PC-3 (cell line): ENCODE measurements around the gene ZNF490. TPM values are rescaled to one million over a fixed set of nuclear protein-coding genes. Genes with fewer than 3 reads are reported as not detected.

Experiments used
- ATAC-seq: fragments of 200-7000 bp; cut with Tn5 transposase; 2 replicates; pipeline ENCODE4 v1.9.1; 2020; ENCODE audit warnings: mild to moderate bottlenecking, moderate library complexity
- BruUV-seq: library from RNA; stranded (reverse); fragments of 400-500 nt; replicated peaks from 2 replicates; lab custom pipeline; 2021; lab: Mats Ljungman, UMichigan
- CTCF ChIA-PET: fragments of 300-600 bp; sonication (Branson Sonifier 250); formaldehyde crosslinking; loops from one replicate; lab custom pipeline; 2022; ENCODE audit warnings: antibody characterized with exemption; lab: Charles Lee
- POLR2A ChIA-PET: fragments of 300-600 bp; sonication (Branson Sonifier 250); formaldehyde crosslinking; loops from one replicate; lab custom pipeline; 2022; ENCODE audit warnings: antibody characterized with exemption; ENCODE audit not compliant: unreplicated experiment; lab: Charles Lee
- DNase-seq: peaks from one replicate; pipeline ENCODE4 v3.0.0-alpha.2; 2015
- H2AFZ ChIP-seq: fragments of 300-600 bp; sonication (generic); 2 replicates; pipeline ENCODE4 v1.6.0; 2016; ENCODE audit warnings: antibody characterized with exemption, low read length
- H3F3A ChIP-seq: fragments of 300-600 bp; sonication (generic); one replicate; pipeline ENCODE4 v1.6.0; 2017; ENCODE audit warnings: antibody characterized with exemption, low read length, control low read depth, mild to moderate bottlenecking; ENCODE audit not compliant: unreplicated experiment
- H3K27ac ChIP-seq: fragments of 300-600 bp; sonication (generic); 2 replicates; pipeline ENCODE4 v1.5.1; 2016; ENCODE audit warnings: mild to moderate bottlenecking, low read length
- H3K27me3 ChIP-seq: fragments of 300-600 bp; sonication (generic); 2 replicates; pipeline ENCODE4 v1.6.1; 2016; ENCODE audit warnings: low read length, mixed read lengths
- H3K36me3 ChIP-seq: fragments of 300-600 bp; sonication (generic); 2 replicates; pipeline ENCODE4 v1.6.1; 2016; ENCODE audit warnings: low read depth, mixed run types, low read length, mixed read lengths
- H3K4me1 ChIP-seq: fragments of 300-600 bp; sonication (generic); 2 replicates; pipeline ENCODE4 v1.5.1; 2016; ENCODE audit warnings: low read length; ENCODE audit not compliant: insufficient read depth
- H3K4me2 ChIP-seq: fragments of 300-600 bp; sonication (generic); 2 replicates; pipeline ENCODE4 v1.6.0; 2016; ENCODE audit warnings: low read length
- H3K4me3 ChIP-seq: fragments of 300-600 bp; sonication (generic); 2 replicates; pipeline ENCODE4 v1.5.1; 2016; ENCODE audit warnings: mild to moderate bottlenecking, low read length, mixed read lengths
- H3K79me2 ChIP-seq: fragments of 300-600 bp; sonication (generic); 2 replicates; pipeline ENCODE4 v1.6.1; 2017; ENCODE audit warnings: low read length, mixed read lengths
- H3K9ac ChIP-seq: fragments of 300-600 bp; sonication (generic); 2 replicates; pipeline ENCODE4 v1.6.0; 2016; ENCODE audit warnings: mild to moderate bottlenecking, low read length
- H3K9me2 ChIP-seq: fragments of 300-600 bp; sonication (generic); replicated peaks from 2 replicates; pipeline ENCODE4 v1.6.1; 2016; ENCODE audit warnings: mixed run types, low read length, mixed read lengths
- H3K9me3 ChIP-seq: fragments of 300-600 bp; sonication (generic); 2 replicates; pipeline ENCODE4 v1.6.1; 2016; ENCODE audit warnings: low read length, mixed read lengths
- H4K20me1 ChIP-seq: fragments of 300-600 bp; sonication (generic); 2 replicates; pipeline ENCODE4 v1.6.1; 2016; ENCODE audit warnings: low read length, mixed read lengths
- EZH2 ChIP-seq: fragments of 300-600 bp; sonication (generic); IDR thresholded peaks from one replicate; pipeline ENCODE4 v1.6.1; 2017; ENCODE audit warnings: antibody characterized with exemption, mild to moderate bottlenecking, low read length; ENCODE audit not compliant: unreplicated experiment
- EZH2phosphoT487 ChIP-seq: fragments of 300-600 bp; sonication (generic); IDR thresholded peaks from 2 replicates; pipeline ENCODE4 v1.6.1; 2018; ENCODE audit warnings: mild to moderate bottlenecking, antibody characterized with exemption, low read length, borderline replicate concordance
- intact Hi-C: fragments of 100-400 bp; cut with micrococcal nuclease; formaldehyde crosslinking; loops from 2 replicates; pipeline ENCODE4 v1.9.0; 2023
- total RNA-seq: library from RNA; depleted of rRNA; stranded (reverse); fragments of >200 nt; gene quantifications from 2 replicates; pipeline ENCODE4 v1.2.3, GENCODE V29; 2014
- TF ChIP-seq, protein P1 (sequence below): fragments of 300-600 bp; sonication (generic); conservative IDR thresholded peaks from 2 replicates; pipeline ENCODE4 v1.5.1; 2017; ENCODE audit warnings: antibody characterized with exemption, low read depth, mild to moderate bottlenecking, low read length

The ZNF490 gene
- total RNA-seq, 1 experiment from 2014 or later: 10.7 TPM

DNA sequence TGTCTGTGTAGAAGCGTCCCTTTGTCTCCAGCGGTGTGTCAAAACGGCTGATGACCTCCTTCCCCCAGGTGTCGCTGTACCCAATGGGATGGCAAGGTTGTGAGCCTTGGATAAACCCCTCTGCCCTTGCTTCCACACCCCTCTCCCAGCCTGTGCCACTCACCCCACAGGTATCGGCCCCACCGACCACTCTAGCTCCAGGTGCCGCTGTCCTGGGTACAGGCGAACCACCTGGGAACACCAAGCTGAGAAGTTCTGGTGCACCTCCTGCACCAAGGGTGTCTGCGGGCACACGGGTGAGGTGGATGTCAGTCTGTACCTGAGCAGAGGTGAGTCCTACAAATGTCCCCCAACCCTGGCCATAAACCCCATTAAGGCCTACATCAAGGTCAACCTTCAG lies 39.3 kb upstream of the ZNF490 start:
- no TSS peak for BruUV-seq
- 0 out of 2 replicates have a peak, but pooled peaks cover 3% of the 10 kb centered on the region for H3K36me3 ChIP-seq
- ChIA-PET CTCF (no interaction called here), POLR2A (no interaction called here)
- intact Hi-C loops: no loop called here
- no peaks in the 10 kb centered on the region for H3K4me1 ChIP-seq
- H3K27ac ChIP-seq: no peak overlapping the region
- ATAC-seq (no peak), DNase-seq (no peak)
- H3K9me2 ChIP-seq: no peaks in the 10 kb centered on the region
- no peaks in the 10 kb centered on the region for H3F3A ChIP-seq
- H3K9me3 ChIP-seq: no peaks in the 10 kb centered on the region
- H3K79me2 ChIP-seq: no peaks in the 10 kb centered on the region
- no peak overlapping the region for H3K4me3 ChIP-seq
- no peak overlapping the region for H3K9ac ChIP-seq
- TF ChIP-seq EZH2phosphoT487: no peak
- TF ChIP-seq, protein P1, sequence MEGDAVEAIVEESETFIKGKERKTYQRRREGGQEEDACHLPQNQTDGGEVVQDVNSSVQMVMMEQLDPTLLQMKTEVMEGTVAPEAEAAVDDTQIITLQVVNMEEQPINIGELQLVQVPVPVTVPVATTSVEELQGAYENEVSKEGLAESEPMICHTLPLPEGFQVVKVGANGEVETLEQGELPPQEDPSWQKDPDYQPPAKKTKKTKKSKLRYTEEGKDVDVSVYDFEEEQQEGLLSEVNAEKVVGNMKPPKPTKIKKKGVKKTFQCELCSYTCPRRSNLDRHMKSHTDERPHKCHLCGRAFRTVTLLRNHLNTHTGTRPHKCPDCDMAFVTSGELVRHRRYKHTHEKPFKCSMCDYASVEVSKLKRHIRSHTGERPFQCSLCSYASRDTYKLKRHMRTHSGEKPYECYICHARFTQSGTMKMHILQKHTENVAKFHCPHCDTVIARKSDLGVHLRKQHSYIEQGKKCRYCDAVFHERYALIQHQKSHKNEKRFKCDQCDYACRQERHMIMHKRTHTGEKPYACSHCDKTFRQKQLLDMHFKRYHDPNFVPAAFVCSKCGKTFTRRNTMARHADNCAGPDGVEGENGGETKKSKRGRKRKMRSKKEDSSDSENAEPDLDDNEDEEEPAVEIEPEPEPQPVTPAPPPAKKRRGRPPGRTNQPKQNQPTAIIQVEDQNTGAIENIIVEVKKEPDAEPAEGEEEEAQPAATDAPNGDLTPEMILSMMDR: no peak
- TF ChIP-seq EZH2: no peak
- H3K27me3 ChIP-seq: no peaks in the 10 kb centered on the region
- no peak overlapping the region for H3K4me2 ChIP-seq
- no peaks in the 10 kb centered on the region for H4K20me1 ChIP-seq
- no peak overlapping the region for H2AFZ ChIP-seq

DNA sequence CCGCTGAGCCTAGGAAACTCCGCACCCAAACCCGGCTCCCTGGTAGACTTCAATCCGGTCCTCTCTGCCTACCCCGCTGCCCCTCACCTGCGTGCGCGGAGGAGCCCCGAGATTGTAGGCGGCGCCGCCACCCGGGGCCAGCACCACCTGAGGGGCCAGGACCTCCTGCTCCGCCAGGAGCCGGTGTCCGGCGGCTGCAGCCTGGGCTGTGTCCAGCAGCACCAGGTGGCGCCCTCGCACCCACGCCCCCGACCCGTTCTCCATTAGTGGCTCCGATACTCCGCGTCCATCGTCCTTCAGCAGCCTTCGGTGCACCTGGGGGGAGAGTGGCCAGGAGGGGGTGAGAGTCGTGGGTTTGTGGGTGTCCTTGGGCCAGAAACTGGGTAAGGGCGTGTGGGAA lies 37.5 kb upstream of the ZNF490 start:
- no peaks in the 10 kb centered on the region for H3K9me2 ChIP-seq
- no peak for TF ChIP-seq EZH2phosphoT487
- TF ChIP-seq, protein P1: peak; percentile 28; the same call in 1 of the 2 replicates
- H3K9ac ChIP-seq: no peak overlapping the region
- H2AFZ ChIP-seq: no peak overlapping the region
- no peak for ATAC-seq
- no peak overlapping the region for H3K27ac ChIP-seq
- no peak overlapping the region for H3K4me2 ChIP-seq
- H3K79me2 ChIP-seq: no peaks in the 10 kb centered on the region
- no peak for DNase-seq
- no peaks in the 10 kb centered on the region for H3K4me1 ChIP-seq
- no peaks in the 10 kb centered on the region for H3K27me3 ChIP-seq
- no peaks in the 10 kb centered on the region for H4K20me1 ChIP-seq
- POLR2A ChIA-PET: no interaction called here
- H3K9me3 ChIP-seq: no peaks in the 10 kb centered on the region
- no TSS peak for BruUV-seq
- no peaks in the 10 kb centered on the region for H3F3A ChIP-seq
- CTCF ChIA-PET: no interaction called here
- intact Hi-C loops: no loop called here
- H3K4me3 ChIP-seq: no peak overlapping the region
- H3K36me3 ChIP-seq: 0 out of 2 replicates have a peak, but pooled peaks cover 3% of the 10 kb centered on the region

DNA sequence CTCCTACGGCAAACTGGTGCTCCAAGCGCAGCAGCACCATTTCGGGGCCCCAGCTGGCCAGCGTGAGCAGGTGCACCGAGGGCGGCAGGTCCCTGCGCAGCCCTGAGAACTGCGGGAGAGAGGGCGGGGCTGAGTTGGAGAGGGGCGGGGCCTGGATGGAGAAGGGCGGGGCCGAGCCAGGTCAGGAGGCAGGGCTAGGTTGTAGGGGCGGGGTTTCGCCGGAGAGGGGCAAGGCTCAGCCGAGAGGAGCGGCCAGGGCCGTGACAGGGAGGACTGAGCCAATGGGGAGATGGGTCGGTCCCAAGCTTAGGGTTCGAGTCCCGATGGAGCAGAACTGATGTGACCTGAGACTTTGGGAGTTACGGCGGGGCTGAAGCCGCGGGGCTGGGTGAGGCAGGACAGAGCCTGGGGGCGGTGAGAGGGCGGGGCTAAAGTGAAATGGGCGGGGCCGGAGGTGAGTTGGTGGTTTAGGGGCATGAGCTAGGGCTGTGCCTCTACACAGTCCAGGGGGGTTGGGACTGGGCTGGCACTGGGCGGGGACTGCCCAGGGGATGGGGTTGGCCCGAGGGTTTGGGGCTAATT lies 37.0 kb upstream of the ZNF490 start:
- ChIA-PET CTCF (no interaction called here), POLR2A (no interaction called here)
- no peak overlapping the region for H3K9ac ChIP-seq
- no peaks in the 10 kb centered on the region for H3K27me3 ChIP-seq
- H3K9me3 ChIP-seq: no peaks in the 10 kb centered on the region
- no peak for DNase-seq
- no peak overlapping the region for H3K4me3 ChIP-seq
- peak; percentile 59 for ATAC-seq
- no peaks in the 10 kb centered on the region for H4K20me1 ChIP-seq
- no peaks in the 10 kb centered on the region for H3K4me1 ChIP-seq
- no peak overlapping the region for H3K27ac ChIP-seq
- H3K79me2 ChIP-seq: no peaks in the 10 kb centered on the region
- no TSS peak for BruUV-seq
- H3K36me3 ChIP-seq: 0 out of 2 replicates have a peak, but pooled peaks cover 3% of the 10 kb centered on the region
- no peak for TF ChIP-seq EZH2phosphoT487
- no peak for TF ChIP-seq EZH2
- TF ChIP-seq, protein P1: no peak
- intact Hi-C loops: no loop called here
- no peak overlapping the region for H3K4me2 ChIP-seq
- H3F3A ChIP-seq: no peaks in the 10 kb centered on the region
- no peaks in the 10 kb centered on the region for H3K9me2 ChIP-seq
- no peak overlapping the region for H2AFZ ChIP-seq
